Tibial artery (tissue), 4 donors: ENCODE results near the gene SETD6.

Experiments
- DNase-seq, 2 donors: peaks; one replicate each; pipeline ENCODE4 v3.0.0-alpha.2; 2019
- H3K27ac ChIP-seq, 2 donors: fragments of 200-600 bp; sonication (generic) in 1 of 2; 1 replicate in 1 of 2; 2 replicates in 1 of 2; pipeline ENCODE4 v1.5.1; 2018 to 2019; ENCODE audit warnings: mild to moderate bottlenecking in 1 of 2
- H3K27me3 ChIP-seq, 2 donors: fragments of 200-600 bp; sonication (generic) in 1 of 2; one replicate each; pipeline versions ENCODE4 v1.5.1 to v1.6.0; 2016 to 2019
- H3K36me3 ChIP-seq, 3 donors: fragments of 200-600 bp; sonication (generic) in 2 of 3; one replicate each; pipeline ENCODE4 v1.5.1; 2016 to 2019; ENCODE audit warnings: mild to moderate bottlenecking in 2 of 3
- H3K4me1 ChIP-seq, 4 donors: fragments of 200-600 bp; sonication (generic) in 2 of 4; 1 replicate in 3 of 4; 2 replicates in 1 of 4; pipeline ENCODE4 v1.5.1; 2016 to 2019
- H3K4me3 ChIP-seq, 2 donors: fragments of 200-600 bp; sonication (generic) in 1 of 2; 1 replicate in 1 of 2; 2 replicates in 1 of 2; pipeline ENCODE4 v1.5.1; 2018 to 2019; ENCODE audit warnings: mild to moderate bottlenecking in 2 of 2
- H3K9me3 ChIP-seq, 3 donors: fragments of 200-600 bp; sonication (generic) in 1 of 3; one replicate each; pipeline ENCODE4 v1.5.1; 2016 to 2019
- intact Hi-C: fragments of 100-400 bp; cut with DNase I; formaldehyde crosslinking; loops from one replicate; pipeline ENCODE4 v1.15.0; 2023; ENCODE audit warnings: low total_unique reads
- TF ChIP-seq, protein P1 (sequence below), 2 experiments: fragments of 200-600 bp in 1 of 2; fragments of 450-650 bp in 1 of 2; IDR thresholded peaks; one replicate each; pipeline ENCODE4 v1.5.1; 2017 to 2019; ENCODE audit warnings: antibody characterized with exemption in 2 of 2, mild to moderate bottlenecking in 1 of 2, moderate library complexity in 1 of 2

SETD6 gene

DNA sequence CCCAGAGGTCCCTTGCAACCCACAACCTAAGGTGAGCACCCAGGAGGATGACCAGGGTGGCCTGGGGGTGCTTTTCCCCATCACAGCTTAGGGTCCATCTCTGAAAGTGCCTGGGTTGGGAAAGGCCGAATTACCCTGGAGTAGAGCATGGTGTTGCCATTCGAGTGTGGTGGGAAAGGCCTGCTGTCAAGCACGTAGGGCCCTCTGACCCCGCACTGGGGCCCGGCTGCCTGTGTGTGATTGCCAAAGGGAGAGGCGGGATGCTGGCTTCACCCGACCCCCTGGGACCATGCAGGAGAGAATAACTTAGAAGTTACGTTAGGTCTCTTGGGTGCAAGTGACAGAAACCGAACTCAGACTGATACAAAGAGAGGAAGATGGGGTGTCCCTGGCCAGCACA, 43.1 kb upstream of the SETD6 start:
- peaks cover 0 to 38% of the 10 kb centered on the region in 2 donors for H3K27me3 ChIP-seq
- no peak for DNase-seq
- no peaks in the 10 kb centered on the region for H3K9me3 ChIP-seq
- no peaks in the 10 kb centered on the region for H3K36me3 ChIP-seq
- TF ChIP-seq, protein P1, sequence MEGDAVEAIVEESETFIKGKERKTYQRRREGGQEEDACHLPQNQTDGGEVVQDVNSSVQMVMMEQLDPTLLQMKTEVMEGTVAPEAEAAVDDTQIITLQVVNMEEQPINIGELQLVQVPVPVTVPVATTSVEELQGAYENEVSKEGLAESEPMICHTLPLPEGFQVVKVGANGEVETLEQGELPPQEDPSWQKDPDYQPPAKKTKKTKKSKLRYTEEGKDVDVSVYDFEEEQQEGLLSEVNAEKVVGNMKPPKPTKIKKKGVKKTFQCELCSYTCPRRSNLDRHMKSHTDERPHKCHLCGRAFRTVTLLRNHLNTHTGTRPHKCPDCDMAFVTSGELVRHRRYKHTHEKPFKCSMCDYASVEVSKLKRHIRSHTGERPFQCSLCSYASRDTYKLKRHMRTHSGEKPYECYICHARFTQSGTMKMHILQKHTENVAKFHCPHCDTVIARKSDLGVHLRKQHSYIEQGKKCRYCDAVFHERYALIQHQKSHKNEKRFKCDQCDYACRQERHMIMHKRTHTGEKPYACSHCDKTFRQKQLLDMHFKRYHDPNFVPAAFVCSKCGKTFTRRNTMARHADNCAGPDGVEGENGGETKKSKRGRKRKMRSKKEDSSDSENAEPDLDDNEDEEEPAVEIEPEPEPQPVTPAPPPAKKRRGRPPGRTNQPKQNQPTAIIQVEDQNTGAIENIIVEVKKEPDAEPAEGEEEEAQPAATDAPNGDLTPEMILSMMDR (IDR thresholded peaks at IDR 0.05): no peak
- intact Hi-C loops: no loop called here
- no peak overlapping the region for H3K27ac ChIP-seq
- H3K4me1 ChIP-seq: no peaks in the 10 kb centered on the region
- no peak overlapping the region for H3K4me3 ChIP-seq

DNA sequence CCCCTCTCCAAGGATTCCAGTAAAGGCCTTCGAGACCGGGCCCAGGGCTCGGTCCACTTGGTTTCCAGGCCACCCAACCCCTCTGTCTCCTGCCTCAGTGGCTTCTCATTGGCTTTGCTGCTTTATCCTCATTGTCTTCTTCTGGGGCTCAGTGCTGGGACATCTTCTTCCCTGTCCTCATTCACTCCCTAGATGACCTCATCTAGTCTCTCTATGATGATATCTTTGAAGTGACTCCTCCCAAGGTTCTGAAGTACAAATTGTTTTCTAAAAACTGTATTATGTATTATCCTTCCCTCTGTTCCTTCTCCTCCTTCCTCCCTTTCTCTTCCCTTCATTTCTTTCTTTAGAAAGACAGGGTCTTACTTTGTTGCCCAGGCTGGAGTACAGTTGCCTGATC, 42.5 kb upstream of the SETD6 start:
- Histone ChIP-seq H3K27ac (no peak overlapping the region), H3K4me3 (no peak overlapping the region), H3K36me3 (no peaks in the 10 kb centered on the region), H3K9me3 (no peaks in the 10 kb centered on the region), H3K27me3 (peaks cover 0 to 32% of the 10 kb centered on the region in 2 donors), H3K4me1 (no peaks in the 10 kb centered on the region)
- TF ChIP-seq, protein P1 (IDR thresholded peaks at IDR 0.05): no peak
- intact Hi-C loops: no loop called here
- no peak for DNase-seq

DNA sequence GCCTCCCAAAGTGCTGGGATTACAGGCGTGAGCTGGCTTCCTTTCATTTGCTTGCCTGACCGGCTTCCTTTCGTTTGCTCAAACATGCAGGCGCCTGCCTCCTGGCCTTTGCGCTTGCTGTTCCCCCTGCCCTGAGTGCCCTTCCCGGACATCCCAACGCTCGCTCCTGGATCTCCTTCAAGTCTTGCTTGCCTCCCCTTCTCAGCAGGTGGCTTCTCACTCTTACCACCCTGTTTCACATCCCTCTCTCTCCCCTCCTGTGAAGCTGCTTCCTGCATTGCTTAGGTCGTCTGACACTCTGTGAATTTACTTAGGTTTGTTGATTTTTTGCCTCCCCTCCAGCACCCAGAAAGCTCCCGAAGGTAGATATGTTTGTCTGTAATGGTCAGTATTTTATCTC, 41.0 kb upstream of the SETD6 start:
- no peak for DNase-seq
- TF ChIP-seq, protein P1 (IDR thresholded peaks at IDR 0.05): no peak
- no peaks in the 10 kb centered on the region for H3K4me1 ChIP-seq
- no peaks in the 10 kb centered on the region for H3K9me3 ChIP-seq
- peaks cover 0 to 19% of the 10 kb centered on the region in 2 donors for H3K27me3 ChIP-seq
- no peak overlapping the region for H3K4me3 ChIP-seq
- no peaks in the 10 kb centered on the region for H3K36me3 ChIP-seq
- intact Hi-C loops: no loop called here
- no peak overlapping the region for H3K27ac ChIP-seq

DNA sequence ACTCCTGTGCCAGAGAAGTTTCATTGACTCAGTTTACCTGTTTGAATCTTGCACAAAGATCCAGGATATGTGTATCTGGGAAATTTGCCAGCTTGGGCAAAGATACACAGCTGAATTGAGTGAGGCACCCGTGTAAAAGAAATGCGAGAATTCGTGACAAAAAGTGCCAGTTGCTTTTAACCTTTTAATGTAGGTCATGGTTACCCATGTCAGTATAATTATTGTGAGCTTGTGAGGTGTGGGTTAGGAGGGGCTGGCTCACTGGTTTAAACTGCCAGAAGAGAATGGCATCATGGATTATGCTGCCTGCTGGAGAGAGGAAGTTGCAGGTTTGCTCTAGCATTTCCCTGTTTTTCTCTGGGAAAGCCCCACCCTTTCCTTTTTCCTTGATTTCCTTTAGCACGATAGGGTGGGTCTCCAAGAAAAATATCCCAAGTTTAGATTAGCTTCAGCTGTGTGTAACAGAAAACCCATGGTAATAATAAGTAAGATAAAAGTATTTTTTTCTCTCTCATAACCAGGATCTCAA, 40.2 kb upstream of the SETD6 start:
- TF ChIP-seq, protein P1 (IDR thresholded peaks at IDR 0.05): no peak
- no peak overlapping the region for H3K4me3 ChIP-seq
- intact Hi-C loops: no loop called here
- H3K36me3 ChIP-seq: no peaks in the 10 kb centered on the region
- no peaks in the 10 kb centered on the region for H3K4me1 ChIP-seq
- H3K27me3 ChIP-seq: peaks cover 0 to 16% of the 10 kb centered on the region in 2 donors
- H3K9me3 ChIP-seq: no peaks in the 10 kb centered on the region
- no peak for DNase-seq
- no peak overlapping the region for H3K27ac ChIP-seq

DNA sequence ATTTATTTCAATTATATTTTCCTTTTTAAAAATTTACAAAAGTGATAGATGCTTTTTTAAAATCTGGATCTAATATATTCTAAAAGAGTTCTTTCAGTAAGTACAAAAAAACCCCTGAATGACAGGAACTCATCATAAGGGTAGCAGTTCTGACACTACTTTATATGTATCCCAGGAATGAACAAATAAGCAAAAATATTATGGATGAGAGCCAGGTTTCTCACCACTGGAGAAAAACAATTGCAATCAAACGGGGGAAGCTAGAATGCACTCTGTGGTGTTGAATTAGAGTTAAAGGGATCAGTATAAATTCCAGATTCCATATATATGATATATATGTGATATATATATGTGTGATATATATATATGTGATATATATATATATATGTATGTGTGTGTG, 38.5 kb upstream of the SETD6 start:
- Histone ChIP-seq H3K27ac (no peak overlapping the region), H3K4me1 (no peaks in the 10 kb centered on the region), H3K27me3 (peaks cover 0 to 15% of the 10 kb centered on the region in 2 donors), H3K36me3 (no peaks in the 10 kb centered on the region), H3K4me3 (no peak overlapping the region), H3K9me3 (no peaks in the 10 kb centered on the region)
- intact Hi-C loops: no loop called here
- TF ChIP-seq, protein P1 (IDR thresholded peaks at IDR 0.05): no peak
- DNase-seq: no peak

DNA sequence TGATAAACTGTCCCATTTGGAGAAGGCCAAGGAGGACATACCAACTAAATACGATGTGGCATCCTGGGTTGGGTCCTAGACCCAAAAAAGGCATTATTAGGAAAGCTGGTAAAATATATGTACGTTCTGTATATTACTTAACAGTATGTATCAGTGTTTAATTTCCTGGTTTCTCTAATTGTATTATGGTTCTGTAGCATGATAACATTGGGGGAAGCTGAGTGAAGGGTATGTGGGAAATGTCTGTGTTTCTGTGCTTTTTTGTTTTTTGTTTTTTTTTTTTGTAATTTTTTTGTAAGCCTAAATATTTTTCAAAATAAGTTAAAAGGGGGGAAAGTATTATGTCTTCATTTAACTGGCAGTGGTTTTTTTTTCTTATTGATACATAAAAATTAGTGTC, 36.9 kb upstream of the SETD6 start:
- DNase-seq: no peak
- TF ChIP-seq, protein P1 (IDR thresholded peaks at IDR 0.05): no peak
- no peak overlapping the region for H3K27ac ChIP-seq
- H3K36me3 ChIP-seq: no peaks in the 10 kb centered on the region
- no peak overlapping the region for H3K4me3 ChIP-seq
- no peaks in the 10 kb centered on the region for H3K4me1 ChIP-seq
- peaks cover 0 to 13% of the 10 kb centered on the region in 2 donors for H3K27me3 ChIP-seq
- intact Hi-C loops: no loop called here
- no peaks in the 10 kb centered on the region for H3K9me3 ChIP-seq
